ENCODE data around the gene DMAC2.
A peak's percentile ranks its signal among the peaks of the same experiment; 100 is the strongest.
"Not testable (repeated sequence)": the region's sequence is repeated elsewhere in the genome, so short reads cannot be mapped to it uniquely, and the experiment has no call there.

DMAC2 gene

GRCh38 chr19:41436674-41436951, 3.1 kb downstream of the DMAC2 start:
- Mint-ChIP-seq H3K36me3 (ENCODE audit: low read depth) (peaks cover 21% of the 10 kb centered on the region), H3K9me3 (no peaks in the 10 kb centered on the region), H3K27me3 (ENCODE audit: low read depth, poor library complexity) (peaks cover 18% of the 10 kb centered on the region), H3K27ac (peak overlapping the region; percentile 50), H3K4me3 (no peak overlapping the region), H3K4me1 (peaks cover 17% of the 10 kb centered on the region)
- no peak for TF ChIP-seq CTCF (IDR thresholded peaks at IDR 0.05)
- DNase-seq, result no peak

- Mint-ChIP-seq H3K36me3 (ENCODE audit: low read depth) (peaks cover 22% of the 10 kb centered on the region), H3K27ac (peak overlapping the region; percentile 50), H3K4me1 (peaks cover 22% of the 10 kb centered on the region), H3K27me3 (ENCODE audit: low read depth, poor library complexity) (peaks cover 15% of the 10 kb centered on the region), H3K9me3 (no peaks in the 10 kb centered on the region), H3K4me3 (no peak overlapping the region)
- TF ChIP-seq CTCF (IDR thresholded peaks at IDR 0.05), result no peak
- DNase-seq, result no peak
Measured at GRCh38 chr19:41435936-41436673, 3.6 kb downstream of the DMAC2 start.

GRCh38 chr19:41435376-41435775, 4.3 kb downstream of the DMAC2 start:
- Mint-ChIP-seq H3K36me3 (ENCODE audit: low read depth) (peaks cover 27% of the 10 kb centered on the region), H3K4me1 (peaks cover 26% of the 10 kb centered on the region), H3K27me3 (ENCODE audit: low read depth, poor library complexity) (peaks cover 12% of the 10 kb centered on the region)
- H3K27ac Mint-ChIP-seq, H3K9me3 Mint-ChIP-seq, H3K4me3 Mint-ChIP-seq, DNase-seq: not testable (repeated sequence)

- no peak for TF ChIP-seq CTCF (IDR thresholded peaks at IDR 0.05)
- DNase-seq, result no peak
- H3K9me3 Mint-ChIP-seq, result no peaks in the 10 kb centered on the region
- peaks cover 6% of the 10 kb centered on the region for H3K27me3 Mint-ChIP-seq (ENCODE audit: low read depth, poor library complexity)
- H3K4me1 Mint-ChIP-seq, result peaks cover 26% of the 10 kb centered on the region
- no peak overlapping the region for H3K27ac Mint-ChIP-seq
- H3K4me3 Mint-ChIP-seq, result no peak overlapping the region
- H3K36me3 Mint-ChIP-seq (ENCODE audit: low read depth), result peaks cover 27% of the 10 kb centered on the region
Measured at GRCh38 chr19:41434450-41434849, 5.3 kb downstream of the DMAC2 start.

- DNase-seq, result no peak
- peaks cover 22% of the 10 kb centered on the region for H3K36me3 Mint-ChIP-seq (ENCODE audit: low read depth)
- TF ChIP-seq CTCF (IDR thresholded peaks at IDR 0.05), result no peak
- peaks cover 39% of the 10 kb centered on the region for H3K4me1 Mint-ChIP-seq
- H3K27ac Mint-ChIP-seq, result no peak overlapping the region
- no peaks in the 10 kb centered on the region for H3K9me3 Mint-ChIP-seq
- H3K27me3 Mint-ChIP-seq (ENCODE audit: low read depth, poor library complexity), result peaks cover 6% of the 10 kb centered on the region
- no peak overlapping the region for H3K4me3 Mint-ChIP-seq
Measured at GRCh38 chr19:41433171-41433570, 6.5 kb downstream of the DMAC2 start.

GRCh38 chr19:41431426-41432386, 8.0 kb downstream of the DMAC2 start:
- peaks cover 48% of the 10 kb centered on the region for H3K4me1 Mint-ChIP-seq
- no peak for TF ChIP-seq CTCF (IDR thresholded peaks at IDR 0.05)
- H3K9me3 Mint-ChIP-seq, result no peaks in the 10 kb centered on the region
- H3K27me3 Mint-ChIP-seq (ENCODE audit: low read depth, poor library complexity), result peaks cover 6% of the 10 kb centered on the region
- H3K36me3 Mint-ChIP-seq (ENCODE audit: low read depth), result peaks cover 16% of the 10 kb centered on the region
- no peak for DNase-seq
- peak overlapping the region; percentile 93 for H3K27ac Mint-ChIP-seq
- H3K4me3 Mint-ChIP-seq, result peak overlapping the region; percentile 24

Measured in nephron progenitor cell (in vitro differentiated cells).